Measurements from ENCODE around the gene RILPL1. TPM values are rescaled to one million over a fixed set of nuclear protein-coding genes. Genes with fewer than 3 reads are reported as not detected.
A peak's percentile ranks its signal among the peaks of the same experiment; 100 is the strongest.

Gene RILPL1
- total and polyA plus RNA-seq, 9 of the 15 experiments (the other 6 are each of a cell fraction or from before 2014, with no cell fraction given) = 0.25 to 10.6 (median 8.6) TPM

DNA sequence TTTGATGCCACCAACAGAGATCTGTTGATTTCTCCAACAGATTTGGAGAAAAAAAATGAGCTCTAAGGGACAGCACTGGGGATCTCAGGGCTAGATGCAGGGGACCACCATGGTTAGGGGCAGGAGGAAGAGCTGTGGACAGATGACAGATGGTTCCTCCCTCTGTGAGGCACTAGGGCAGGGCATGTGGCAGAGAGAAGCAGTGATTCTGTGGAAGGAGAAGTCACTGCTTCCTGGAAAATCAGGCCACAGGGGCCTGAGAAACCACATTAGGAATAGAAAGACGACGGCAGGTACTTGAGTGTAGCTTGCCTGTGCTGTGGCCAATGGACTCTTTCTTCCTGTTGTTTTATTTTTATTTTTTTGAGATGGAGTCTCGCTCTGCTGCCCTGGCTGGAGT, 25.9 kb upstream of the RILPL1 start:
- ATAC-seq (no peak), FAIRE-seq (no peak), DNase-seq (ENCODE audit: extremely low read depth in 1 of 4, low spot score in 3 of 4) (no peak)
- 12% methylated on average over 3 of the region's 3 CpGs for WGBS (ENCODE audit: insufficient coverage, low coverage, missing lambda C conversion rate)
- ChIA-PET CTCF (ENCODE audit: low intra/inter-chr PET ratio) (interaction anchor here (0.7 kb wide), 1 partner anchor 17 kb away, joined by 4 read pairs; no protein-coding TSS in a partner anchor), POLR2A (interaction anchor here (0.8 to 1.0 kb wide), 3 partner anchors 10 to 24 kb away, joined by 3 to 5 read pairs (median 4); no protein-coding TSS in a partner anchor)
- Histone ChIP-seq H3K4me2 (ENCODE audit: insufficient read depth, low read length) (no peak overlapping the region), H3K4me1 (replicated peaks in 1 of 2; ENCODE audit: control insufficient read depth in 2 of 2, insufficient read depth in 2 of 2, low read length in 2 of 2) (no peaks in the 10 kb centered on the region; a peak in 1 of 5 replicates), H4K20me1 (replicated peaks; ENCODE audit: control insufficient read depth, insufficient read depth, low read length) (no peaks in the 10 kb centered on the region; the same call in 1 of the 2 replicates), H3K36me3 (ENCODE audit: control insufficient read depth, insufficient read depth, low read length) (no peaks in the 10 kb centered on the region), H3K9me1 (ENCODE audit: control insufficient read depth, insufficient read depth, low read length) (no peaks in the 10 kb centered on the region), H3K4me3 (no peak overlapping the region), H2AFZ (ENCODE audit: low read depth, low read length) (no peak overlapping the region), H3K27me3 (ENCODE audit: control insufficient read depth in 2 of 2, insufficient read depth in 2 of 2, low read length in 2 of 2) (no peaks in the 10 kb centered on the region; a peak in 1 of 5 replicates), H3K79me2 (ENCODE audit: control insufficient read depth, insufficient read depth, low read length) (no peaks in the 10 kb centered on the region), H3K9ac (ENCODE audit: insufficient read depth in 1 of 2, low read depth in 2 of 2, low read length in 2 of 2) (no peak overlapping the region), H3K27ac (ENCODE audit: extremely low read depth, low read depth, low read length) (no peak overlapping the region), H3K9me3 (replicated peaks; ENCODE audit: control insufficient read depth, insufficient read depth, low read depth, low read length) (no peaks in the 10 kb centered on the region)
- no TSS peak for BruUV-seq (replicated peaks)
- in situ Hi-C loops (cut with MboI) (no loop called here), intact Hi-C loops (cut with micrococcal nuclease) (no loop called here)
- no peak for TF ChIP-seq CAMTA2 (CRISPR knock-in tag; conservative IDR thresholded peaks at IDR 0.05)
- TF ChIP-seq, protein P1, sequence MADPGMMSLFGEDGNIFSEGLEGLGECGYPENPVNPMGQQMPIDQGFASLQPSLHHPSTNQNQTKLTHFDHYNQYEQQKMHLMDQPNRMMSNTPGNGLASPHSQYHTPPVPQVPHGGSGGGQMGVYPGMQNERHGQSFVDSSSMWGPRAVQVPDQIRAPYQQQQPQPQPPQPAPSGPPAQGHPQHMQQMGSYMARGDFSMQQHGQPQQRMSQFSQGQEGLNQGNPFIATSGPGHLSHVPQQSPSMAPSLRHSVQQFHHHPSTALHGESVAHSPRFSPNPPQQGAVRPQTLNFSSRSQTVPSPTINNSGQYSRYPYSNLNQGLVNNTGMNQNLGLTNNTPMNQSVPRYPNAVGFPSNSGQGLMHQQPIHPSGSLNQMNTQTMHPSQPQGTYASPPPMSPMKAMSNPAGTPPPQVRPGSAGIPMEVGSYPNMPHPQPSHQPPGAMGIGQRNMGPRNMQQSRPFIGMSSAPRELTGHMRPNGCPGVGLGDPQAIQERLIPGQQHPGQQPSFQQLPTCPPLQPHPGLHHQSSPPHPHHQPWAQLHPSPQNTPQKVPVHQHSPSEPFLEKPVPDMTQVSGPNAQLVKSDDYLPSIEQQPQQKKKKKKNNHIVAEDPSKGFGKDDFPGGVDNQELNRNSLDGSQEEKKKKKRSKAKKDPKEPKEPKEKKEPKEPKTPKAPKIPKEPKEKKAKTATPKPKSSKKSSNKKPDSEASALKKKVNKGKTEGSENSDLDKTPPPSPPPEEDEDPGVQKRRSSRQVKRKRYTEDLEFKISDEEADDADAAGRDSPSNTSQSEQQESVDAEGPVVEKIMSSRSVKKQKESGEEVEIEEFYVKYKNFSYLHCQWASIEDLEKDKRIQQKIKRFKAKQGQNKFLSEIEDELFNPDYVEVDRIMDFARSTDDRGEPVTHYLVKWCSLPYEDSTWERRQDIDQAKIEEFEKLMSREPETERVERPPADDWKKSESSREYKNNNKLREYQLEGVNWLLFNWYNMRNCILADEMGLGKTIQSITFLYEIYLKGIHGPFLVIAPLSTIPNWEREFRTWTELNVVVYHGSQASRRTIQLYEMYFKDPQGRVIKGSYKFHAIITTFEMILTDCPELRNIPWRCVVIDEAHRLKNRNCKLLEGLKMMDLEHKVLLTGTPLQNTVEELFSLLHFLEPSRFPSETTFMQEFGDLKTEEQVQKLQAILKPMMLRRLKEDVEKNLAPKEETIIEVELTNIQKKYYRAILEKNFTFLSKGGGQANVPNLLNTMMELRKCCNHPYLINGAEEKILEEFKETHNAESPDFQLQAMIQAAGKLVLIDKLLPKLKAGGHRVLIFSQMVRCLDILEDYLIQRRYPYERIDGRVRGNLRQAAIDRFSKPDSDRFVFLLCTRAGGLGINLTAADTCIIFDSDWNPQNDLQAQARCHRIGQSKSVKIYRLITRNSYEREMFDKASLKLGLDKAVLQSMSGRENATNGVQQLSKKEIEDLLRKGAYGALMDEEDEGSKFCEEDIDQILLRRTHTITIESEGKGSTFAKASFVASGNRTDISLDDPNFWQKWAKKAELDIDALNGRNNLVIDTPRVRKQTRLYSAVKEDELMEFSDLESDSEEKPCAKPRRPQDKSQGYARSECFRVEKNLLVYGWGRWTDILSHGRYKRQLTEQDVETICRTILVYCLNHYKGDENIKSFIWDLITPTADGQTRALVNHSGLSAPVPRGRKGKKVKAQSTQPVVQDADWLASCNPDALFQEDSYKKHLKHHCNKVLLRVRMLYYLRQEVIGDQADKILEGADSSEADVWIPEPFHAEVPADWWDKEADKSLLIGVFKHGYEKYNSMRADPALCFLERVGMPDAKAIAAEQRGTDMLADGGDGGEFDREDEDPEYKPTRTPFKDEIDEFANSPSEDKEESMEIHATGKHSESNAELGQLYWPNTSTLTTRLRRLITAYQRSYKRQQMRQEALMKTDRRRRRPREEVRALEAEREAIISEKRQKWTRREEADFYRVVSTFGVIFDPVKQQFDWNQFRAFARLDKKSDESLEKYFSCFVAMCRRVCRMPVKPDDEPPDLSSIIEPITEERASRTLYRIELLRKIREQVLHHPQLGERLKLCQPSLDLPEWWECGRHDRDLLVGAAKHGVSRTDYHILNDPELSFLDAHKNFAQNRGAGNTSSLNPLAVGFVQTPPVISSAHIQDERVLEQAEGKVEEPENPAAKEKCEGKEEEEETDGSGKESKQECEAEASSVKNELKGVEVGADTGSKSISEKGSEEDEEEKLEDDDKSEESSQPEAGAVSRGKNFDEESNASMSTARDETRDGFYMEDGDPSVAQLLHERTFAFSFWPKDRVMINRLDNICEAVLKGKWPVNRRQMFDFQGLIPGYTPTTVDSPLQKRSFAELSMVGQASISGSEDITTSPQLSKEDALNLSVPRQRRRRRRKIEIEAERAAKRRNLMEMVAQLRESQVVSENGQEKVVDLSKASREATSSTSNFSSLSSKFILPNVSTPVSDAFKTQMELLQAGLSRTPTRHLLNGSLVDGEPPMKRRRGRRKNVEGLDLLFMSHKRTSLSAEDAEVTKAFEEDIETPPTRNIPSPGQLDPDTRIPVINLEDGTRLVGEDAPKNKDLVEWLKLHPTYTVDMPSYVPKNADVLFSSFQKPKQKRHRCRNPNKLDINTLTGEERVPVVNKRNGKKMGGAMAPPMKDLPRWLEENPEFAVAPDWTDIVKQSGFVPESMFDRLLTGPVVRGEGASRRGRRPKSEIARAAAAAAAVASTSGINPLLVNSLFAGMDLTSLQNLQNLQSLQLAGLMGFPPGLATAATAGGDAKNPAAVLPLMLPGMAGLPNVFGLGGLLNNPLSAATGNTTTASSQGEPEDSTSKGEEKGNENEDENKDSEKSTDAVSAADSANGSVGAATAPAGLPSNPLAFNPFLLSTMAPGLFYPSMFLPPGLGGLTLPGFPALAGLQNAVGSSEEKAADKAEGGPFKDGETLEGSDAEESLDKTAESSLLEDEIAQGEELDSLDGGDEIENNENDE (IDR thresholded peaks at IDR 0.05; ENCODE audit: low read depth, low read length) = no peak
- TF ChIP-seq ZNF121 (CRISPR knock-in tag; conservative IDR thresholded peaks at IDR 0.05) = 0 out of 2 replicates have a peak, but pooled peaks have one; percentile 13

All from K562 (cell line).